LNCAP (cell line): ENCODE measurements around the gene ZBTB43.

ENCODE experiments used
- TF ChIP-seq, protein P1 (sequence below): fragments of 450-650 bp; IDR thresholded peaks from 2 replicates; pipeline ENCODE4 v1.5.1; 2017; ENCODE audit warnings: mild to moderate bottlenecking

Gene ZBTB43

DNA sequence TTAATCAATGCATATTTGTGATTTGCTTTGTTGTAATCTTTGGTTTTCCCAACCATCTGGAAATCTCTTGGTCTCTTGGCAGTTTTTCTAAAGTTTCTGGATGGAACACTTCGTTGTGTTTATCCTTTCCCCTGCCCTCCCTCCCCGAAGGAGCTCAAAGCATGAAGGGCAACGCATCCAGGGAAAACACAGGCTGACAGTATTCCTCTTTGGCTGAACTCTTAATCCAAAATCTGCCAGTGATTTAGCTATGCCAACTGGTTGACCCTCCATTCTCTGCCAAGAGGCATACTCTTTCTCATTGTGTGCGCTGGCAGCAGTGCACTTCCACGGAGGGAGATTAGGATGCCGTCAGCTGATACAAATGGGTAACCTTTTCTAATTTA, 76.1 kb downstream of the ZBTB43 start:
- TF ChIP-seq, protein P1, sequence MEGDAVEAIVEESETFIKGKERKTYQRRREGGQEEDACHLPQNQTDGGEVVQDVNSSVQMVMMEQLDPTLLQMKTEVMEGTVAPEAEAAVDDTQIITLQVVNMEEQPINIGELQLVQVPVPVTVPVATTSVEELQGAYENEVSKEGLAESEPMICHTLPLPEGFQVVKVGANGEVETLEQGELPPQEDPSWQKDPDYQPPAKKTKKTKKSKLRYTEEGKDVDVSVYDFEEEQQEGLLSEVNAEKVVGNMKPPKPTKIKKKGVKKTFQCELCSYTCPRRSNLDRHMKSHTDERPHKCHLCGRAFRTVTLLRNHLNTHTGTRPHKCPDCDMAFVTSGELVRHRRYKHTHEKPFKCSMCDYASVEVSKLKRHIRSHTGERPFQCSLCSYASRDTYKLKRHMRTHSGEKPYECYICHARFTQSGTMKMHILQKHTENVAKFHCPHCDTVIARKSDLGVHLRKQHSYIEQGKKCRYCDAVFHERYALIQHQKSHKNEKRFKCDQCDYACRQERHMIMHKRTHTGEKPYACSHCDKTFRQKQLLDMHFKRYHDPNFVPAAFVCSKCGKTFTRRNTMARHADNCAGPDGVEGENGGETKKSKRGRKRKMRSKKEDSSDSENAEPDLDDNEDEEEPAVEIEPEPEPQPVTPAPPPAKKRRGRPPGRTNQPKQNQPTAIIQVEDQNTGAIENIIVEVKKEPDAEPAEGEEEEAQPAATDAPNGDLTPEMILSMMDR = no peak

DNA sequence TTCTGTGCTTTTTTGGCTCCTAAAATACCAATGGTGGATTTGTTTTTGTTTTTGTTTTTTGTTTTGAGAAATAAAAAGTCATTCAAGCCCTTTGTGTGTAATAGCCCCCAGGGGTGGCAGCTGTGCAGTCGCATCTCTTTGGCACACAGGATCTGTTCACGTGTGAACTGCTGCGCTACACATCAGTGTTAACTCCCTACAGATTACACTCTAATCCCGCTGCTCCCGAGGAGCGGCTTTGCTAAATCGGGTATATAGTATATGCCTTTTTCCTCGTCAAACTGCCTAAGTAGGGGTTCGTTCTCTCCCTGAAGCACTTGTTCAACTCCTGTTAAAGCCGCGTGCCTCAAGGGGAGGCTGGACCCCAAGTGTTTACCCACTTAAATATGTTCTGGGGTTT, 77.9 kb downstream of the ZBTB43 start:
- TF ChIP-seq, protein P1 = no peak

DNA sequence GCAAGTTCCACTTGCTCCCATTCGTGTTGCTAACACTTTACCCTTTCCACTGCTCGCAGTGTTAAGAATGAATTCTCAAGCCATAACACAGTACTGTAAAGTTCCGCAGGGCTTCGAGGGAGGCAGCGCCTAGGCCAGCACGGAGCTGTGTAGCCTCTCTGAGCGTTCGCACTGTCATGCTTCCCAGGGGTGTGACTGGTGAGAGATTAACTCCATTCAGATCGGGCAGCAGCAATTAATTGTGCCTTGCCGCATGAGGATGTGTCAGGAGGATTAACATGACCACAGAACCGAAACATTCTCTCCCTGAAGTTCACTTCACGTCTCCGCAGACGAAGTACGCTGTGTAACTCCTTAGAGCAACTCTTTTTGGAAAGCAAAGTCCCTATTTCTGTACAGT, 78.8 kb downstream of the ZBTB43 start:
- TF ChIP-seq, protein P1 = no peak

DNA sequence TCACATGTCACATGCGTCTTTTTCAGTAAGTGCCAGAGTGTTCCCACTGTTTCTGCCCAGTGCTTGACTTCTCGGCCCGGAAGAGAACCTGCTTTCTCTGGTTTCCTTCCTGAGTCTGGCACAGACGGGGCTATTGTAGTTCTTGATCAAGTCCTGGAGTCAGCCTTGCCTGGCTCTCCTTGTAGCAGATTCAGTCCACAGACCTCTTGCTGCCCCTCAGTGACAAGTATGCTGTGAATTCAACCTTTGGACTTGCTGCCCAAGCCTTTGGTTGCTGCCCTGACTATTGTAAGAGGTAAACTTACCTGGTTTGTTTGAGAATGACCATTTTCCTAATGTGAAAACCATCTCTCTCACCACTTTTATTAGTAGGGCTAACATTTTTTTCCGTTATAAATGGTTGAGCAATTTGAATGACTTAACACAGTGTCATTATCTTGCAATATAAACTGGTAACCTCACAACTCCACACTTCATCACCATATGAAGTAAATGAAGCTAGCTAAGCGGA, 80.3 kb downstream of the ZBTB43 start:
- TF ChIP-seq, protein P1 = no peak

- TF ChIP-seq, protein P1 = no peak
Measured at GRCh38 chr9:126886034-126886822, 81.4 kb downstream of the ZBTB43 start.

- TF ChIP-seq, protein P1 = no peak
Measured at GRCh38 chr9:126886897-126887296, 82.1 kb downstream of the ZBTB43 start.
